NCI-H1105 treated with DMSO at 0.1 percent for 48 hours (cell line): ENCODE data around the gene FNBP1L.
"Not testable (repeated sequence)": the region's sequence is repeated elsewhere in the genome, so short reads cannot be mapped to it uniquely, and the experiment has no call there.

Experiments used
- DNase-seq: peaks from one replicate; lab custom pipeline; 2025; lab: John Stamatoyannopoulos, UW

The FNBP1L gene

DNA sequence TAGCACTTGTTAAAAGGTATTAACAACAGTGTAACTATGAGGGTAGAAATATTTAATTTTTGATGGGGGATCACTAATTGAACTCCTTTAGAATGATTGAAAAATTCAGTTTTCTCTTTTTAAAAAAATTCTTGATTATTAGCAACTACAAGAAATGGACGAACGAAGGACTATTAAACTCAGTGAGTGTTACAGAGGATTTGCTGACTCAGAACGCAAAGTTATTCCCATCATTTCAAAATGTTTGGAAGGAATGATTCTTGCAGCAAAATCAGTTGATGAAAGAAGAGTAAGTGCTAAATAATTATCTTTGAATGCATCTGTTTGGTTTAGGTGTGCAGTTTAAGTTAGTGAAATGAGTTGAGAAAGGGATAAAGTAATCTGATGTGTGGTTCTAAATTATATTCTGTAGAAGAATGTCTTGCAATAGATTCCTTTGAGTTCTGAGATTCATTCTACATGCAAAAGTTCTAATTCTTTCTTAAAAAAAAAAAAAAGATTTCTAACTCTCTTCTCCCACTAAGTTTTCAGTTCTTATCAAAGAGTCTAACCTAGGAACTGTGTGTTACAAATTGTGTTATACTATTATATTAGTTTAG lies 85.0 kb downstream of the FNBP1L start:
- DNase-seq: no peak

GRCh38 chr1:93533677-93534076 lies 85.8 kb downstream of the FNBP1L start:
- DNase-seq: no peak

DNA sequence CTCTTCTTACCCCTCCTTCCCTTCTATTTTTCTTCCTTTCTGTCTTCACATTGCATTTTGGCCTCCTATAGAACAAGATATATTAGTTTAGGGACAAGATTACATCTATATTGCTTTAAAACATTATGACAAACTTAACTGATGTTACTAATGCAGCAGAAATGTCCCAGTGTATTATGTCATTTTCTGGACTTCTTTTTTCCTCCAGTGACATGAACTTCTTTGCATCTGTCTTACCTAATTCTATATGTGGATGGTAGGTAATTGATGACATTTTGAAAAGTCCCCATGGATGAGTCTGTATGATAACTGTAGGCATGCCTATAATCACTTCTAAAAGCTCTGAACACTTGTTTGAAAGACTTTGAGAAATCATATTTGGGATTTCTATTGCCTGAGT lies 89.5 kb downstream of the FNBP1L start:
- no peak for DNase-seq

DNA sequence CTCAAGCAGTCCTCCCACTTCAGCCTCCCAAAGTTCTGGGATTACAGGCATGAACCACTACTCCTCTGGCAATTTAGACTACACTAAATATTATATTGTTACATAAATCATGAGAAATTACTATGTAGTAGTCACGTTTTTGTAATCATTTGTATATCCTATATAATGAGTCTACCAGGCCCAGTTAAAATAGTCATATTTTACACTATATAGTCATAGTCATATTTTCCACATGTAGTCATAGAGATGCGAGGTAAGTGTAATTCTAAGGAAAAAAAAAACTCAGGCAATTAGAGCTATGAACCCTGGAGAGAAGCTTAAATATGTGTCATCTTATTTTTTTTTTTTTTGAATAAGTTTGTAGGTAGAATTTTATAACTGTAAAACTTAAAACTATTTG lies 90.0 kb downstream of the FNBP1L start:
- no peak for DNase-seq

GRCh38 chr1:93541045-93541444 lies 93.1 kb downstream of the FNBP1L start:
- no peak for DNase-seq

GRCh38 chr1:93542398-93542797 lies 94.5 kb downstream of the FNBP1L start:
- DNase-seq: no peak

GRCh38 chr1:93546162-93546863 lies 98.4 kb downstream of the FNBP1L start:
- no peak for DNase-seq

DNA sequence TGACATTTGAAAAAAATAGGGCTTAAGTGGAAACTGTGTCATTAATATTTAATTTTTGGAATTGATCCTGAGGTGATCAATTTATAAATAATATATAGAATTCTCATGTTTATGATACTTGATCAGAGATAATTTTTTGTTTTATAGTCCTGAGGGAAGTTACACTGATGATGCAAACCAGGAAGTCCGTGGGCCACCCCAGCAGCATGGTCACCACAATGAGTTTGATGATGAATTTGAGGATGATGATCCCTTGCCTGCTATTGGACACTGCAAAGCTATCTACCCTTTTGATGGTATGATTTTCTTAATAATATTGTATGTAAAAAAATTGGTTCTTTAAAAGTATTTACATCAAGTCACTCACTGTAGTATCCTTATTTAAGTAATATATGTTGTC lies 101.2 kb downstream of the FNBP1L start:
- DNase-seq: no peak

DNA sequence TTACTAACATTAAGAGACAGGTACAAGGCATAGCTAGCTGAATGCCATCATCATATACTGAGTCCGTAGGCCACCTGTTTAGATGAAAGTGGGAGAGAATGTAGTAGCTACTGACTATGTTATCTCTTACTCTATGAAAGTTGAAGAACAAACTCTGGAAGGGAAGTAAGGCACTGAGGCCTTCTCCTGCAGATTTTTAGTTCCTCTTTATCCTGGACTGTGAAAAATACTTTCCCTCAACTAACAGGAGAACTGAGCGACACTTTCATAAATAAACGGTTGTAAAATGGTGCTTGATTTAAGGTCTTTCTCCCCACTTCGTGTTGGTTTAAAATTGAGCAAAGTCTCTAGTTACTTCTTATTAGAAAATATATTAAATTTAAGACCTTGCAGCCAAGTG lies 101.9 kb downstream of the FNBP1L start:
- DNase-seq: no peak

- DNase-seq: peak; percentile 55
Observed at GRCh38 chr1:93552741-93553455, 105.0 kb downstream of the FNBP1L start.

- not testable (repeated sequence) for DNase-seq
Observed at GRCh38 chr1:93553886-93554490, 106.1 kb downstream of the FNBP1L start.

DNA sequence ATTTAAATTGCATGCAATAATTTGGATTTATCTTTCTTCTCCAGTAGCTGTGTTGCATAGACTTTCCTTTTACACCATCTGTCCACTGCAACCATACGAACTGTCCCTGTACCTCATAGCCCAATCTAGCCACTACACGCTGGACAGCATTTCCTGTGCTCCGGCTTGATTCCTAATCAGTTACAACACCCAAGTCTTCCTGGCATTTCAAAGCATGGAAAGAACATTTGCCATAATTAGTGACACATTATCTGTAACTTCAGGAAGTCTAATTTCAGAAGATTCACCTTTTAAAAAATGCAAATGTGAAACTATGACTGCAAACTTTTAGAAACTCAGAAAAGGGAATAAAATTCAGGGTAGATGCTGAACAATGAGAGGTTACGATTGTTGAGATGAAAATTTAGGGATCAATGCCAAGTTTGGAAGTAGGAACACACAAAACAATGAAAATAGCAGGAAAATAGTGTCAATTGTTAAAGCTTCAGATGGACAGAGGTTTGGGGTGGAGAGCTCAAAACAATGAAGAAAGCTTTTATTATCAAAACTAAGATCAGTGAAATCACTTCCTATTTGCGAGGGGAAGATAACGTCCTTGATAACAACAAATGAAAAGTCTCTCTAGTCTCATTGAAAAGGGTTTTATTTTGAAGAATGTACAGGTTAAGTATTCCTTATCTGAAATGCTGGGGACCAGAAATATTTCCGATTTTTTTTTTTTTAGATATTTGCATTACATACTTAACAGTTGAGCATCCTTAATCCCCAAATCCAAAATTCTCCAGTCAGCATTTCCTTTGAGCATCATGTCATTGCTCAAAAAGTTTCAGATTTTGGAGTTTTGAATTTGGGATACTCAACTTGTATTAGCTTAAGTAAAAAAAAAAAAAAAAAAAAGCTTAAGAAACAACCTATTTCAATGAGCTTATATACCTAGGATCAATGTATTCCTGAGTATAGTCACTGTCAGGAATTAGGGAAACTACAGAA lies 107.3 kb downstream of the FNBP1L start:
- no peak for DNase-seq

- DNase-seq: peak; percentile 84
Observed at GRCh38 chr1:93556291-93556690, 108.4 kb downstream of the FNBP1L start.

DNA sequence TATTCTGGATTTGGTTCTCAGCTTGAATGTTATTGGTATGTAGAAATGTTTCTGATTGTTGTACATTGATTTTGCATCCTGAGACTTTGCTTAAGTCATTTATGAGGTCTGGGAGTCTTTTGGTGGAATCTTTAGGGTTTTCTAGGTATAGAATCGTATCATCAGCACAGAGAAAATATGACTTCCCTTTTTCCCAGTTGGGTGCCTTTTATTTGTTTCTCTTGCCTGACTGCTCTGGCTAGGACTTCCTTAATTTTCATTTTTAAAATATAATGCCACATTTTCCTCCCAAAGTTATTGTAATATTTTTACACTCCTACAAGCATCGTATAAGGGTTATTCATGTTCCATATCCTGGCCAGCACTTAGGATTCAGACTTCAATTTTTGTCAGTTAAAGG lies 111.1 kb downstream of the FNBP1L start:
- no peak for DNase-seq

DNA sequence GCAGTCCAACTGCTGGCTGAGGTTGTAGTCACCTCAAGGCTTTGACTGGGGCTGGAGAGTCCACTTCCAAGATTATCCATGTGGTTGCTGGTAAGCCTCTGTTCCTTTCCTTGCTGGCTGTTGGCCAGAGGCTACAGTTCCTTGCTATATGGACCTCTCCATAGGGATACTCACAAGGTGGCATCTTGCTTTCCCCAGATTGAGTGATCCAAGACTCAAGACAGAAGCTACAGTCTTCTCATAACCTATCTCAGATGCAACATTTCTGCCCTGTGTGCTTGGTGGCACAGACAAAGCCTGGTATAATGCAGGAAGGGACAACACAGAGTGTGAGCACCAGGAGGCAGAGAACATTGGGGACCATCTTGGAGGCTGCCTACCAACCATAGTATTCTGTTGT lies 111.8 kb downstream of the FNBP1L start:
- DNase-seq: no peak

GRCh38 chr1:93565496-93566206 lies 117.7 kb downstream of the FNBP1L start:
- no peak for DNase-seq

DNA sequence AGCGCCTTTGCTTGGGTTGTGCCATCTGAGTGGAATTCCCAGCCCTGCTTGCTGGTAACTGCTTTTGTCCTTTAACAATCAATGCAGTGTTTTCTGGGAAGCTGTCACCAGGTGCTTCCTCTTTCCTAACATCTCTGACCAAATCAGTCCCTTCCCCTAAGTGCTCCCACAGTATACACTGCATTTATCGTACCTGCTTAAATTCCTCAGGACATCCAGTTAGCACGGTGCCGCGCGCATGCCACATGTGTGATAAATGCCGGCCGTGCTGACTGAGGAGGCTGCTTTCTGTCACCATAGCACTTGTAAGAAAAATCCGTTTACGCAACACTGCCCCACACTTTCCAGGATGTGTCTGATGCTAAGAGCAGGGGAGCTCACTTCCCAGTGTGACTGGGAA lies 118.3 kb downstream of the FNBP1L start:
- no peak for DNase-seq

DNA sequence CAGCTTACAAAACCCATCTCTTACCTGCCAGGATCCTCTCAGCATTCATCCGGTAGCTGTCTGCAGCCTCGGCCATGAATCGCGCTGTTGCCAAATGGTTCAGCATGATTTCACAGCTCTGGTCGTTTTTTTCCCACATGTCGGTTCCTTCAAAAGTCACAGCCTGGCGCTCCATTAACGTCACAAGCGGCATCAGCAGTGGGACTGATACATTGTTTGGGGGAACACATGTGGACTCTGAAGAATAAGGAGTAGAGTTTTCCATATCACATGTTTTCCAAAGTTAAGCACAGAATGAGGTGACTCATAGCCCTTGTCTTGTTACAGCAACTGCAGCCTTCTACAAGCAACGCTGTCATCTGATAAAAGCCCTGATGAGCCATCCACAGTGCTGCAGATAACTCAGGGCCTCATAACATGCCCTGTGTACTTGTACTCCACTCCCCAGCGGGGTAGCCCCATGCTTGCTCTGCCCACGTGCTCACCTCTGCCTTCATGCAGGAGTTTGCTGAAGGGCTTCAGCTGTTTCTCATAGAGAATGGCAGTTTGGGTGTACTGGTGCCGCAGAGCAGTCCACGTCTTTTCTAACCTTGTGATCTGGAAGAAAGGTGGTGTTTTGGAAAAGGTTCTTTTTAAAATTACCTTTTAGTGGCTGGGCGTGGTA lies 119.5 kb downstream of the FNBP1L start:
- no peak for DNase-seq

DNA sequence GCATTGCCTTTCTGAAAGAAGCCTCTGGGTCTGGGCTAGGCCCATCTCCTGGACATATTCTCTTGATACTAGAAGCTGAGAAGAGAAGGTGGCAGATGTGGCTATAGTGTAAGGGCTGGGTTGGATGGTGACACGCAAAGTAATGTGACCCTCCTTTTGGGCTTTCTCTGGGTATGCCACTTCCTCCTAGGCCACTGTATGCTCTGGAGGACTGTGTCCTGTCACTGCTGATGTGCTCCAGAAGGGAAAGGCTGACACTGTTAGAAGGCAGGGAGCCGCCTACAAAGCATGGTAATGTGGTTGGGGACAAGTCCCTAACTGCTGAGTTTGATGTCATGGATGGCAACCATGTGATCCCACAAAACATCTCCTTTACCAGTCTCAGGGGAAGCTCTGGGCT lies 121.6 kb downstream of the FNBP1L start:
- DNase-seq: no peak

GRCh38 chr1:93571623-93572310 lies 123.8 kb downstream of the FNBP1L start:
- no peak for DNase-seq
